ENCODE data around the gene CATSPER1.

DNA sequence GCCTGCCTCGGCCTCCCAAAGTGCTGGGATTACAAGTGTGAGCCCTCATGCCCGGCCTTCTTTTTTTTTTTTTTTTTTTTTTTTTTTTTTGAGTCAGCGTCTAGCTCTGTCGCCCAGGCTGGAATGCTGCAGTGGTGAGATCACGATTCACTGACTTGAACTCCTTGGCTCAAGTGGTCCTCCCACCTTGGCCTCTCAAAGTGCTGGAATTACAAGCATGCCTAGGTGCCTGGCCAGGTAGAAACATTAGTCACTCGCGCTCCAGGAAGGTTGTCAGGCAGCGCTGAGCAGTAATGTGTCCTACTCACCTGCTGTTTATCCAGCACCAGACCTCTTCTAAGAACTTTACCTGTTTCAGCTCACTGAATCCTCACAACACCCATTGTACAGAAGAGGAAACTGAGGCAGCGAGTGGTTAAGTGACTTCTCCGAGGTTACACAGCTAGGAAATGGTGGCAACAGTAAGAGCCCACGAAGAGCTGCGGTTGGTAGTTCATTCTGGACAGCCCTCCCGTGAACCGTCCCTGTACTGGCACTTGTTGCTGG, 15.0 kb downstream of the CATSPER1 start:
- TF ChIP-seq POLR2A (IDR thresholded peaks at IDR 0.05; ENCODE audit: low read length) (no peak), GATA1 (IDR thresholded peaks at IDR 0.05; ENCODE audit: low read depth, low read length) (no peak)

Data from erythroblast (primary cell).